GM10248 (cell line): ENCODE results near the gene KPNA1.

Source experiments
- CTCF ChIA-PET: fragments of 300-600 bp; sonication (Branson Sonifier 250); formaldehyde crosslinking; extraction: SDS; loops from one replicate; lab custom pipeline; 2021; ENCODE audit warnings: antibody characterized with exemption; lab: Yijun Ruan, JAX
- POLR2A ChIA-PET: fragments of 350-650 bp; sonication (Branson Sonifier 250); formaldehyde crosslinking; extraction: SDS; loops from one replicate; lab custom pipeline; 2020; ENCODE audit warnings: antibody characterized with exemption; lab: Yijun Ruan, JAX
- DNase-seq: peaks from one replicate; pipeline ENCODE4 v3.0.0; 2012; ENCODE audit errors: extremely low spot score
- TF ChIP-seq, protein P1 (sequence below): IDR thresholded peaks from 2 replicates; pipeline ENCODE4 v1.5.1; 2012; ENCODE audit warnings: mild to moderate bottlenecking, low read depth; ENCODE audit errors: extremely low read depth, missing control alignments, control extremely low read depth

The KPNA1 gene

DNA sequence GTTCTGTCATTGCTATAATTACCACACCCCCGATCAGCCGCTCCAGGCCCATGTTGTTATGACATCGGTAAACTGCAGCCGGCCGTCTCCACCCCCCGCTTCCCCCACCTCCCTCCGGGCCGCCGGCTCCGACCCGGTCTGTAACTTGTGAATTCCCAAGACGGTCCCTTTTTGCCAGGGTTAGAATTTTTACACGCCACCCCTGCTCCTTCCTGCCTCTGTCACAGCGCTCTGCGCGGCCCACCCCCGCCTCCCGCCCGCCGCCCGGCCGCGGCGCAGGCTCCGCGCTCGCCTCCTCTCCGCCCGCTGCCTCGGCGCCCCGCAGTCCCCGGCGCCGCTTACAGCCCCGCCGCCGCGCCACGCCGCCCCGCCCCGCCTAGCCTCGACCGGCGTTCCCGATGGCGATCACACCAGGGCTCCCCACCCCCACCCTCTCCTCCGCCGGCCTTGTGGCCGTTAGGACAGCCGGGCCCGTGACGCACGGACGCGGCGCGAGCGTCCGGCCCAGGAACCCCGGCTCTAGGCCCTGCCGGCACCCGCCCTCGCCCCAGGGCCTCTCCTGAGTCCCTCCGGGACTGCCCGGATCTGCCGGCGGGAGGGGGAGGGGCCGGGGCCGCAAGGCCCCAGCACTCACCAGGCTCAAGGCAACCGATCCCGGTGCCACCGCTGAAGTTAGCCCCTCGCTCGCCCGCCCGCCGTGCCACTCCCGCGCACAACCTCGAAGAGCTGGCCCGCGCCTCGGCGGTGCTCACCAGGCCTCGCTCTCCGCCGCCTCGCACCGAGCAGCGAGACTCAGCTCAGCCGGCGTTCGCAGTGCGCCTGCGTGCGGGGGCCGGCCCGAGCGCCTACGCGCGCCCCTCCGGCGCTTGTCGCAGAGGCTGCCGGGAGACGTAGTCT, at the start of gene KPNA1:
TSS of gene KPNA1 (minus strand) at position 817 of the 897 bp plus-strand sequence. CDS start 18,374 bp downstream, outside the sequence.
- peak; percentile 95 for DNase-seq
- CTCF ChIA-PET = interaction anchor here (0.7 to 1.7 kb wide), 9 partner anchors 13 to 167 kb away, joined by 3 read pairs; partner anchors contain the start of gene PARP14
- POLR2A ChIA-PET = interaction anchor here (0.6 to 0.9 kb wide), 3 partner anchors 8 to 412 kb away, joined by 3 to 8 read pairs (median 4); no protein-coding TSS in a partner anchor
- TF ChIP-seq, protein P1, sequence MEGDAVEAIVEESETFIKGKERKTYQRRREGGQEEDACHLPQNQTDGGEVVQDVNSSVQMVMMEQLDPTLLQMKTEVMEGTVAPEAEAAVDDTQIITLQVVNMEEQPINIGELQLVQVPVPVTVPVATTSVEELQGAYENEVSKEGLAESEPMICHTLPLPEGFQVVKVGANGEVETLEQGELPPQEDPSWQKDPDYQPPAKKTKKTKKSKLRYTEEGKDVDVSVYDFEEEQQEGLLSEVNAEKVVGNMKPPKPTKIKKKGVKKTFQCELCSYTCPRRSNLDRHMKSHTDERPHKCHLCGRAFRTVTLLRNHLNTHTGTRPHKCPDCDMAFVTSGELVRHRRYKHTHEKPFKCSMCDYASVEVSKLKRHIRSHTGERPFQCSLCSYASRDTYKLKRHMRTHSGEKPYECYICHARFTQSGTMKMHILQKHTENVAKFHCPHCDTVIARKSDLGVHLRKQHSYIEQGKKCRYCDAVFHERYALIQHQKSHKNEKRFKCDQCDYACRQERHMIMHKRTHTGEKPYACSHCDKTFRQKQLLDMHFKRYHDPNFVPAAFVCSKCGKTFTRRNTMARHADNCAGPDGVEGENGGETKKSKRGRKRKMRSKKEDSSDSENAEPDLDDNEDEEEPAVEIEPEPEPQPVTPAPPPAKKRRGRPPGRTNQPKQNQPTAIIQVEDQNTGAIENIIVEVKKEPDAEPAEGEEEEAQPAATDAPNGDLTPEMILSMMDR = no peak

DNA sequence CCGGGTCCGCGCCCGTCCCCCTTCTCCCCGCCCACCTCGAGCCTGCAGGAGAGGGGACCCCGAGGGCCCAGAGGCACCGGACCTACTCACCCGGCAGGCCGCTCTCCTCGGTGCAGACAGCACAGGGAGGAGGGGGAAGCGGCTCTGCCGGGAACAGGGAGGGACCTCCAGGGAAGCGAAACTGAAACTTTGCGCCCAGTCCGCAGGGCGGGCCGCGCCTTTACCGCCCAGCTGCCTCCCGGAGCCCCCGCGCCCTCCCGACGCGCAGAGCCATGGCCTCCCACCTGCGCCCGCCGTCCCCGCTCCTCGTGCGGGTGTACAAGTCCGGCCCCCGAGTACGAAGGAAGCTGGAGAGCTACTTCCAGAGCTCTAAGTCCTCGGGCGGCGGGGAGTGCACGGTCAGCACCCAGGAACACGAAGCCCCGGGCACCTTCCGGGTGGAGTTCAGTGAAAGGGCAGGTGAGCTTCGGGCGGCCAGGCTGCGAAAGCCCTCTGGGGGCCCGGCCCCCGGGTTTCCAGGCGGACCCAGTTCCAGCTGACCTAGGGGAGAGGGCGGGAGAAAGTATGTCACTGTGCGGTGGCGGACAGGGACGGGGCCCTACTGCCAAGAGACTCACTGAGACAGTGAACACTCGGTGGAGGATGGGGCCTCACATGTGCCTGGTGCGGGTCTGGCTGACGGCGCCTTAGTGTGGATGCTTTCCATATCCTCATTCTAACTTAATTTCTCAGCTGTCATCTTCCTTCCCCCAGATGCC, 49.6 kb upstream of the KPNA1 start, which contains the start of the genes DTX3L and PARP9:
TSS of gene DTX3L (plus strand) at position 184 of the 758 bp plus-strand sequence. CDS start at position 273, 89 bp downstream.
TSS of gene PARP9 (minus strand) at position 146 of the 758 bp plus-strand sequence. CDS start 4,680 bp downstream, outside the sequence.
- peak; percentile 80 for DNase-seq
- ChIA-PET POLR2A (interaction anchor here (0.5 to 1.3 kb wide), 3 partner anchors 15 to 180 kb away, joined by 3 read pairs; partner anchors contain the start of gene FAM162A), CTCF (interaction anchor here (0.9 to 4.5 kb wide), 6 partner anchors 10 to 152 kb away, joined by 3 to 28 read pairs (median 4); no protein-coding TSS in a partner anchor)
- TF ChIP-seq, protein P1 = no peak

DNA sequence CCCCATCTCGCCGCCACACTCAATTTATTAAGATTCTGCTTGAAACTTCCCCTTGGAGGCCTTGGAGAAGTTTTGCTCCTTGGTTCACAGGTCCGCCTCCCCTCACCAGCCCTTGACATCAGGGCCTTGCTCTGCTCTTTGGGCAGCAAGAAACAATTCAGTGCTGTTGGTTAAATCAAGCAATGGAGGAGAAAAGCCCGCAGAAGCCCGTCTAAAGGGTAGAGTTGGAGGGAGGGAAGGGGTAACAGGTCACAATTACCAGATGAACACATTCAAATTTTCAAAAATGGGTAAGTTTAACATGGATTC, 48.9 kb upstream of the KPNA1 start:
- ChIA-PET POLR2A (interaction anchor here (1.3 kb wide), 1 partner anchor 15 kb away, joined by 3 read pairs; no protein-coding TSS in a partner anchor), CTCF (interaction anchor here (4.5 to 10.1 kb wide), 2 partner anchors 114 to 115 kb away, joined by 28 to 146 read pairs; partner anchors contain the start of gene PARP14)
- TF ChIP-seq, protein P1 = no peak
- DNase-seq = peak; percentile 28

DNA sequence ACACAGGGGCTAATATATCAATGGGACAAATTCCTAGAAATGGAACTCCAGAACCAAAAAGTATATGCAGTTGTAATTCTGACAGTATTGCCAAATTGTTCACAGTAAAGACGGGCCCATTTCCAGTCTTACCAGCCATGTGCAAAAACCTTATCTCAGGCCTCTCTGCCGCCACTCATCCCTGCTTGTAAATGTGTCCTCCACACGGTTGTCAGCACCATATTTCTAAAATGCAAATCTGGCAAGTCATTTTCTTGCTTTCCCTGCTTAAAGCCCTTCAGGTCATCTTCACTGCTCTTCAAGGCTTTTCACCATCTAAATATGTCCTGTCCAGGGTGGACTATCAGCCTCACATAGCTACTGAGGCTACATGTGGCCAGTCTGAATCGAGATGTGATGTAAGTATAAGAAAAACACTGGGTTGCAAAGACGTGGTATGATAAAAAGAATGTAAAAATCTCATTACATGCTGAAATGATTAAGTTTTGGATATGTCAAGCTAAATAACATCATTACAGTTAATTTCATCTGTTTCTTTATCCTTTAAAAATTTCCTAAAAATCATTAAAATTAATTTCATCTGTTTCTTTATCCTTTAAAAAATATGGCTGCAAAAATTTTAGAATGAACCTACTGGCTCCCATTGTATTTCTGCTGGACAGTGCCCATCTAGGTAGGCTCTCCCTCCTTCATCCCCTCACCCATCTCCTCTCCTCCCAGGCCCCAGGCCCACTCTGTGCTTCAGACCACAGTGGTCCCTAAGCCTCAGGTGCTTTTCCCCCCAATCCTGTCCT, 48.4 kb upstream of the KPNA1 start:
- CTCF ChIA-PET = interaction anchor here (0.8 to 10.1 kb wide), 3 partner anchors 24 to 461 kb away, joined by 3 to 146 read pairs (median 4); partner anchors contain the start of gene PARP14
- POLR2A ChIA-PET = interaction anchor here (1.3 kb wide), 1 partner anchor 16 kb away, joined by 3 read pairs; no protein-coding TSS in a partner anchor

DNA sequence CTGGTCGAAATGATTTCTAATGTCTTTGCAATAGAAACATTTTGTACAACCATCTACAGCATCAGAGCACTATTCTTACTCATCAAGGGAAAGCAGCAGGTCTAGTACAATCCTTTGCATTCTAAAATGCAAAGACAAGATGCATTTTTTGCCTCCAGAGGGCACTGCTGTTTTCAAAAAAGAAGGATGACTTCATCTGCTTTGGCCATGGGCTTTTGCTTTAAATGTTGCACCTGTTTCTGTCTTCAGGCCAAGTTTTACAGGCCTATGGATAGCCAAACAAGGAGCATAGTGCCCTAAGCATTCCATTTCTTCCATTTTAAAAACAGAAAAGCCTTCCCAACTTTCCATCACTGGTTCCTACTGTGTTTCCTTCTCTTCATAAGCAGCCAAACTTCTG, 45.9 kb upstream of the KPNA1 start:
- CTCF ChIA-PET = interaction anchor here (0.7 to 10.1 kb wide), 8 partner anchors 12 to 194 kb away, joined by 3 to 146 read pairs (median 4); partner anchors contain the start of genes PARP14 and PARP15
- POLR2A ChIA-PET = no interaction called here
- peak; percentile 77 for DNase-seq
- TF ChIP-seq, protein P1 = peak; percentile 69

More for the DNA sequence above, 48.4 kb upstream of the KPNA1 start:
- TF ChIP-seq, protein P1 = no peak
- no peak for DNase-seq
